NCI-H2196 (cell line): Measurements from ENCODE around the gene ELOF1.
A peak's percentile ranks its signal among the peaks of the same experiment; 100 is the strongest.
"Not testable (repeated sequence)": the region's sequence is repeated elsewhere in the genome, so short reads cannot be mapped to it uniquely, and the experiment has no call there.

Experiments
- DNase-seq: peaks from one replicate; lab custom pipeline; 2025; ENCODE audit not compliant: unreplicated experiment; lab: John Stamatoyannopoulos, UW

Gene ELOF1

DNA sequence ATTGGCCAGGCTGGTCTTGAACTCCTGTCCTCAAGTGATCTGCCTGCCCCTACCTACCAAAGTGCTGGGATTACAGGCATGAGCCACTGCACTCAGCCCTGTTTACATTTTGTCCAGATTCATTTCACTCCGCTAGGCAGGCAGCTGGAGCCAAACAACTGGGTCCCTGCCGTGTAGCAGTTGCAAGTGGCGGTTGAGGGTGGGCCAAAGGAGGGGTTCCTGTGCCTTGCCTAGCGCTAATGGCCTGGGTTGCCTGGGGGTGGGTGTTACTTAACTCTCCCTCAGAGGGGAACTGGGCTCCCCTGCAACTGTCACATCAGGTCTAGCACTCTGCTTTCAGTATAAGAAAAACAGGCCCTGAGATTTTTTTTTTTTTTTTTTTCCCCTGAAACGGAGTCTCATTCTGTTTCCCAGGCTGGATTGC is 11.0 kb upstream of the ELOF1 start:
- DNase-seq, result no peak

DNA sequence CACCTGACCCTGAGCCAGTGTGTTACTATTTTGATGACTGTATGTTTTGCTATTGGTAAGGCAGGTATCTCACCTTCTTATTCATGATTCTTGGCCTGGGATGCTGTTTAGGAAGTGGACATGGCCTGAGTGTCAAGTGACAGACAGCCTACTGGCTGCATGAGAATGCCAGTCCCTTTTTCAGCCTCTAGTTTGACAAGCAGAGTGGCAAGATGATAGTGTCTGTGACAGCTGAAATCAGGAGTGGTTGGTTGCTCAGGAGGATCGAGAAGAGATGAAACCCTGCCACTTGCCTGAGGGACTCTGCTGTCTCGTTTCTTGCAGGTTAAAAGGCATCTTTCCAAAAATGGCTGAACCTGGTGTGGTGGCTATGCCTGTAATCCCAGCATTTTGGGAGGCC is 7.1 kb upstream of the ELOF1 start:
- no peak for DNase-seq

DNA sequence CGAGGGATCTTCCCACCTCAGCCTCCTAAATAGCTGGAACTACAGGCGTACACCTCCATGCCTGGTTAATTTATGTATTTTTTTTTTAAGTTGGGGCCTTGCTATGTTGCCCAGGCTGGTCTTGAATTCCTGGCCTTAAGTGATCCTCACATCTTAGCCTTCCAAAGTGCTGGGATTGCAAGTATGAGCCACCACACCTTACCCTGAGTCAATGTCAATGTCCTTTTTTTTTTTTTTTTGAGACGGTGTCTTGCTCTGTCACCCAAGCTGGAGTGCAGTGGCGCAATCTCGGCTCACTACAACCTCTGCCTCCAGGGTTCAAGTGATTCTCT is 6.6 kb upstream of the ELOF1 start:
- not testable (repeated sequence) for DNase-seq

DNA sequence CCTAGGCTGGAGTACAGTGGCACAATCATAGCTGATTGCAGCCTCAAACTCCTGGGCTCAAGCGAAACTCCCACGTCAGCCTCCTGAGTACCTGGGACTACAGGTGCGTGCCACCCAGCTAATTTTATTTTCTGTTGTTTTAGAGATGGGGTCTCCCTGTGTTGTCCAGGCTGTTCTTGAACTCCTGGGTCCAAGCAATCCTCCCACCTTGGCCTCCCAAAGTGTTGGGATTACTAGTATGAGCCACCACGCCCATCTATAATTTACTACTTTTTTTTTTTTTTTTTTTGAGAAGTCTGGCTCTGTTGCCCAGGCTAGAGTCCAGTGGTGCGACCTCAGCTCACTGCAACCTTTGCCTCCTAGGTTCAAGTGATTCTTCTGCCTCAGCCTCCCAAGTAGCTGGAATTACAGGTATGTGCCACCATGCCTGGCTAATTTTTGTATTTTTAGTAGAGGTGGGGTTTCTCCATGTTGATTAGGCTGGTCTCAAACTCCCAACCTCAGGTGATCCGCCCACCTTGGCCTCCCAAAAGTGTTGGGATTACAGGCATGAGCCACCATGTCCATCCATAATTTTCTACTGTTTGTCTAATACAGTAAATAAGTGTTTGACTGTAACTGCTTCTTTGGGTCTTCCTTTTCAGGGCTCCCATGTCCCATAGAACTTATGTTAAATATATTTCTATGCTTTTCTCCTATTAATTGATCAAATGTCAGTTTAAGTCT is 5.2 kb upstream of the ELOF1 start:
- not testable (repeated sequence) for DNase-seq

DNA sequence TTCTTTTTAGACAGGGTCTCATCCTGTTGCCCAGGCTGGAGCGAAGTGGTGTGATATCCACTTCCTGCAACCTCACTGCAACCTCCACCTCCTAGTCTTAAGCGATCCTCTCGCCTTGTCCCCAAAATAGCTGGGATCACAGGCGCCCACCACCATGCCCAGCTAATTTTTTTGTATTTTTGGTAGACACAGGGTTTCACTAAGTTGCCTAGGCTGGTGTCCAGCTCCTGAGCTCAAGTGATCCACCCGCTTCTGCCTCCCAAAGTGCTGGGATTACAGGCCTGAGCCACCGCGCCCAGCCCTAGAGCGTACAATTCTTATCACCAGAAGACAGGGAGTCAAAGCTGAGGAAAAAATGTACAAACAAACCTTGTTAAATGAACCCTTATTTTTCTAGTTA is 4.5 kb upstream of the ELOF1 start:
- DNase-seq, result no peak

DNA sequence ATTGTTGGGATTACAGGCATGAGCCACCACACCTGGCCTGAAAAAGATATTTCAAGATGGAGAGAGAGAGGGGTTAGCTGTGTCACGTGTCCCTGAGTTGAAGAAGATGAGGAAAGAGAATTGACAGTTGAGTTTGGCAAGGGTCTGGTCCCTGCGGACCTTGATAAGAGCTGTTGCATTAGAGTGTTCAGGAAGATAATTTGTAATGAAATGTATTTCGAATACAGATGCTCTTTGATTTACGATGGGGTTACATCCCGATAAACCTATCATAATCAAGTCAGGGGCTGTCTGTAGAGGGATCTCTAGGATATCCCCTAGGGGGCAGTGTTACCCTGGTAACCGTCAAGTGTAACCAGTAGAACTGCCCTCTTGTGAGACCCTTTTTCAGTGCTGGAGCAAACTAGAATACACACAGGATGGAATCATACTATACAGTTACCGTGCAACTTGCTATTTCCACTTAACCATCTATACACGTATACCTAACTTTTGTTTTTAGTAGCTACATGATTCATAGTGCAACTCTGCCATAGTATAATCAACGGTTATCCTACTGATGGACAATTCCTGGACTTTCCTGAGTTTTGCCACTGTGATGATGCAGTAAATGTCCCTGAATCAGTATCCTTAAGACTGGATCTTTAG is 1.5 kb upstream of the ELOF1 start:
- DNase-seq, result peak; percentile 52

DNA sequence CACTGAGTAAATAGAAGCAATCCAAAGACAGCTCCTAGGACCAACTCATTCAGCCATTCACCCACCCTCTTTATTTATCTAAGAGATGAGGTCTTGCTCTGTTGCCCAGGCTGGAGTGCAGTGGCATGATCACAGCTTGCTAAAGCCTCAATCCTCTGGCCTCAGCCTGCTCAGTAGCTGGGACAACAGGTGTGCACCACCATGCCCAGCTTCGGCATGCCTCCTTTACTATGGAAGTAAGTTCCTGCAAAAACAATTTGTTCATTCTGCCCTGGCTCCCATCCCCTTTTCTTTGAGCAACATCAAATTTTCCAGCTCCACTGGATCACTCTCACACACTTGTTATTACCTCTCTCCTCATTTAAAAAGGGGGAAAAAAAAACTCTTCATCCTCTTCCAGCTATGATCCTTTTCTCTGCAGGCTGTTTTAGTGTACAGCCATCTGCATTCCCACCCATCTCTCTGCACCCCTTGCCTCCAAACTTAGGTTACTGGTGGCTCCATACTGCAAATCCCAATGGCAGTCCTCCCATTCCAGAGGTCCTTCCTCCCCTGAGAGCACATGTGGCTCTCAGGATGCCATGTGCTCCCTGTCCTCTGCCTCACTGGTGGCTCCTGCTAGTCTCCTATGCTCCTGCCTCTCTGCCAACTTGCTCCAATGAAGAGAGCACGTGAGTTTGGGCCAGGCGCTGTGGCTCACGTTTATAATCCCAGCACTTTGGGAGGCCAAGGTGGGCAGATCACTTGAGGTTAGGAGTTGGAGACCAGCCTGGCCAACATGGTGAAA is 2.2 kb downstream of the ELOF1 start:
- no peak for DNase-seq

DNA sequence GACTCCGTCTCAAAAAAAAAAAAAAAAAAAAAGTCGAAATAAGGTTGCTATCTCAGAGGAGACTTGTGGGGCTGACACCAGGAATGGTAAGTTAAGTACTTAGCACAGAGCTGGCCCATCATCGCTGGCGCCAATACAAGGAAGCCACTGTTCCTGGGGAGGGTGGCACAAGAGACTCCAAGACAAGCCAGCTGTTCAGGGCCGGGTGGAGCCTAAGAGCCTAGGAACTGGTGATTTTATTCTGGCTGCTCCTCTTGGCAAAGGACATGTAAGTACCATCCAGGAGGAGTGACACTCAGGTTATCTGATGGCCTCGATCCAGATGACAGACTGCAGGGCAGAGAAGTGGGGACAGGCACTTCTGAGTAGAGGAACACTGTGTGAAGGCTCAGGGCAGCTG is 3.8 kb downstream of the ELOF1 start:
- DNase-seq, result no peak

DNA sequence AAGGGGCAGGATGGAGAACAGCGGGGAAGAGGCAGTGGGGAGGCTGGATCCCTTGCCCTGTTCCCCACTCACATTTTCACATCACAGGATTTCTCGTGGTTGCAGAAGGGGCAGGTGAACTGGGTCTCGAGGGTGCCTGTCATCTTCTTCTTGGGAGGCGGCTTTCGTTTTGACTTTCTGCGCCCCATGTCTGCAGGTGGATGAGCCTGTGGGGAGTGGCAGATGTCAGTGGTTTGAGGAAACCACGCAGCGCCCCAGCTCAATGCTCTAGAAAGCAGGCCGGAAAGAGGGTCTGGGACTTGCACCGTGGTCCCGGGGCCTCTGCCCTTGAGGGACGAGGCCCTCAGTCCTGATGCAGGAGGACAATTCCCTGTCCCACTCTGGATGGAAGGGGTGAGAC is 4.9 kb downstream of the ELOF1 start:
- no peak for DNase-seq

DNA sequence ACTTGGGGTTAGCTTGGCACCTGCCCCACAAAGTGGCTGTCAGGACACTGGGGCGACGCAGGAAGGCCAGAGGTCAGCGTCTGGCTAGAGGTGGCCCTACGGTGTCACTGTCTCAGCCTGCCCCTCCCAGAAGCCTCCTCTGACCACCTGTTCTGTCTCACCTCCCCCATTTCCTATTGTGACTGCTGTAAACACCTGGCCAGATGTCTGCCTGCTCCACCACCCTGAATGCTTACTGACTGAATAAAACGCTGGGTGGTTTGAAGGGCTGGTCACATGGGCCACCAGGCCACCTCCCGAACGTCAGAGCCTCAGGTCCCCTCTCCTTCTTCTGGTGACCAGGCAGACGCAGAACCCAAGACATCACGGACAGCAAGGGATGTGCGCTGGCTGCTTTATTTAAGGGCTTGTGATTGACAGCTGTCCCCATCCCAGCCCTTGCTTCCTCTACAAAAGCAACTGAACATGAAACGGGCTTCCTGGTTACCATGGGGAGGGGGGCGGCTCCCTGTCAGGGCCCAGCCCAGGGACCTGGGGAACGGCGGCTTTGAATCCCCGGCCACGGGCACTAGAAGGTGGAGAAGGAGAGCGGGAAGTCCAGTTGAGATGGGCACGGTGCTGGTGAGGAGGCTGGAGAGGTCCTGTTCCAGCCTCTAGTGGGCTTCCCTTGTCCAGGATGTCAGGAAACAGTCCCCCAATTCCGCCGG is 6.2 kb downstream of the ELOF1 start:
- no peak for DNase-seq

DNA sequence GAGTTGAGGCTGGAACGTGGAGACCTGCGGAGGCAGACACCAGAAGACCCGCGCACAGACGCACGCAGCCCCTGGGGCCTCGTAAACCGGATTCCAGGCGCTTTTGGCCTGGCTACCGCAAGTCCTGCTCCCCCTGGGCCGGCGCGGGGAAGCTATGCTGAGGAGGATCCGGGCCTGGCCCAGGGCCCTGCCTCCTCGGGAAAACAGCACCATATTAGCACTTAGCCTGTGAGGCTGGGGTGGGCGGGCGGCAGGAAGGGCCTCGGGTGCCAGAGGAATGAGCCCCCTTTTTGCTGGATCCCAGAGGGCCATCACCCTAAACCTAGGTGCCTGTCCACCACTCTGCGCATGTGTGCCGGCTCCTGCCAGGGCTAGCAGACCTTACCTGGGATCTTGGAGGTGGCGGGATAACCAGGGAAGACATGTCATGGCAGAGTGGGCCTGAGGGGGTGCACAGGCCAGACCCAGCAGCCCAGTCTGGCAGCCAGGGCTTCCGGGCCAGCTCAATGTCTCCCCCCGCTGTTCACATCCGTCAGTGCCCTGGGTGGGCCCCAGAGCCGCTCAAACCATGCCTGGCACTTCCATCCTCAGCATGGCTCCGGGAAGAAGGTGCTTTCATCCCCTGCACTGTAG is 7.3 kb downstream of the ELOF1 start:
- DNase-seq, result no peak

DNA sequence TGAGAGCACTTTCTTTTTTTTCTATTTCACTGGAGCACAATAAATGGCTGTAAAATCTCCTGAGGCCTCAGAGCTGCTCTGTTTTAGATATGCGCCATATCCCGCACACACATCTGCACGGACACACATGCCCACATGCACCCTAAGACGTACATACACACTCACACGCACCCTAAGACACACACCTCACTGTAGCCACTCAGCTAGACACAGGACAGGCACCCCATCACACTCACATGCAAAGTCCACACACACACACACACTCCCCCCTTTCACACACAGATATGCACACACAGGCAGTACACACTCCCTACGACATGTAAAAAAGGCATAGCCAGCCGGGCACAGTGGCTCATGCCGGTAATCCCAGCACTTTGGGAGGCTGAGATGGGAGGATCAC is 8.8 kb downstream of the ELOF1 start:
- DNase-seq, result no peak

DNA sequence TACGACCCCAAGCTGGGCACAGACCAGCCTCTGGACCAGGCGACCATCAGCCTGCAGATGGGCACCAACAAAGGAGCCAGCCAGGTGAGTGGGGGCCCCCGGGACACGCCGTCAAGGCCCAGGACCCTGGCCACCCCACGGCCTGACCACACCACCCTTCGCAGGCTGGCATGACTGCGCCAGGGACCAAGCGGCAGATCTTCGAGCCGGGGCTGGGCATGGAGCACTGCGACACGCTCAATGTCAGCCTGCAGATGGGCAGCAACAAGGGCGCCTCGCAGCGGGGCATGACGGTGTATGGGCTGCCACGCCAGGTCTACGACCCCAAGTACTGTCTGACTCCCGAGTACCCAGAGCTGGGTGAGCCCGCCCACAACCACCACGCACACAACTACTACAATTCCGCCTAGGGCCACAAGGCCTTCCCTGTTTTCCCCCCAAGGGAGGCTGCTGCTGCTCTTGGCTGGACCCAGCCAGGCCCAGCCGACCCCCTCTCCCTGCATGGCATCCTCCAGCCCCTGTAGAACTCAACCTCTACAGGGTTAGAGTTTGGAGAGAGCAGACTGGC is 9.6 kb downstream of the ELOF1 start:
- DNase-seq, result no peak

DNA sequence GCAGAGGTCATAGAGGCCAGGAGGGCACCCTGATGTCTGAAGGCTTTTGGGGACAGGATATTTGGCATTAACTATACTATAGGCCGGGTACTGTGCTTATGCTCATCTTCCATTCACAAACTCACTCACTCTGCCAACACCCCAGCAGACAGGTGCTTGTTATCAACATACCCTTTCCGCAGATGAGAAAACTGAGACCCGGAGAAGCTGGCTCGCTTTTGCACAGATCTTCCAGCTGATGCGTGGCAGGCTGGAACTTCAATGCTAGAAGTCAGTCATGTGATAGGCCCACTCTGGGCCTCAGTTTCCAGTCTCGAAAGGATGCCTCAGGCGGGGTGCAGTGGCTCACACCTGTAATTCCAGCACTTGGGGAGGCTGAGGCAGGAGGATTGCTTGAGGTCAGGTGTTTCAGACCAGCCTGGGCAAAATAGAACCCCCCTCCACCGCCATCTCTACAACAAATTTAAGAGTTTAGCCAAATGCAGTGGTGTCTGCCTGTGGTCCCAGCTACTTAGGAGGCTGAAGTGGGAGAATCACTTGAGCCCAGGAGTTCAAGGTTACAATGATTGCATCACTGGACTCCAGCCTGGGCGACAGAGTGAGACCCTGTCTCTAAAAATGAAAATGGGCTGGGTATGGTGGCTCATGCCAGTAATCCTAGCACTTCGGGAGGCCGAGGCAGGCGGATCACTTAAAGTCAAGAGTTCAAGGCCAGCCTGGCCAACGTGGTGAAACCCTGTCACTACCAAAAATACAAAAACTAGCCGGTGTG is 10.9 kb downstream of the ELOF1 start:
- DNase-seq, result no peak

DNA sequence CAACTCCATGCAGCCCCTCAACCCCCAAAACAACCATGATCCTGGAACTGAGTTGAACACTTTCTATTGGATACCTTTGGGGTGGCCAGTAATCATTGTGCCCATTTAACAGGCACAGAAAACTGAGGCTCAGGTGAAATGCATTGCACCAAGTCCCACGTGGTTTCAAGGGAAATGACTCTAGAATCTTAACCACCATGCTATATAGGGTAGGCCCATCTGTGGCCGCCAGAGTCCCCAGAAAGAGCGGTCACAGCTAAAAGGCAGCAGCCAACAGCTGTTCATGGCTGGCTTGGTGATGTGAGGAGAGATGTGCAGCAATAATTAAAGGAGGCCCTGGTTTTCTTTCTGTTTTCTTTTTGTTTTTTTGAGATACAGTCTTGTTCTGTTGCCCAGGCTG is 17.8 kb downstream of the ELOF1 start:
- DNase-seq, result no peak

DNA sequence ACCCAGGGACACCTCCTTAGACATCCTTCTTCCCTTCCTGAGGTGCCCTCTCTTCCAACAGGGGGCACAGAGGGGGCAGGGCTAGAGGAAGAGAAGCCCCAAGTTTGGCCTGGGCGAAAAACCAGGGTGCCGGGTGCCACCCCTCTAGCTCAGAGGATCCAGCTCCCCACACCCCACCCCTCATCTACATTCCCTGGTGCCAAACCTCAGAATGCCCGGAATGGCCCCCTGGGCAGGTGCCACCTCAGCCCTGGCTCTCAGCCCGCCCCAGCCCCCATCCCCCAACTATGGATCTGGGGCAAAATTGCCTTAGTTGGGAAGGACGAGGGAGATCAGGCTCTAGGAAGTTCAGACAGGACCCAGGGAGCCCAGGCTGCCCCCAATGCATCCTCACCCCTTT is 18.4 kb downstream of the ELOF1 start:
- no peak for DNase-seq

DNA sequence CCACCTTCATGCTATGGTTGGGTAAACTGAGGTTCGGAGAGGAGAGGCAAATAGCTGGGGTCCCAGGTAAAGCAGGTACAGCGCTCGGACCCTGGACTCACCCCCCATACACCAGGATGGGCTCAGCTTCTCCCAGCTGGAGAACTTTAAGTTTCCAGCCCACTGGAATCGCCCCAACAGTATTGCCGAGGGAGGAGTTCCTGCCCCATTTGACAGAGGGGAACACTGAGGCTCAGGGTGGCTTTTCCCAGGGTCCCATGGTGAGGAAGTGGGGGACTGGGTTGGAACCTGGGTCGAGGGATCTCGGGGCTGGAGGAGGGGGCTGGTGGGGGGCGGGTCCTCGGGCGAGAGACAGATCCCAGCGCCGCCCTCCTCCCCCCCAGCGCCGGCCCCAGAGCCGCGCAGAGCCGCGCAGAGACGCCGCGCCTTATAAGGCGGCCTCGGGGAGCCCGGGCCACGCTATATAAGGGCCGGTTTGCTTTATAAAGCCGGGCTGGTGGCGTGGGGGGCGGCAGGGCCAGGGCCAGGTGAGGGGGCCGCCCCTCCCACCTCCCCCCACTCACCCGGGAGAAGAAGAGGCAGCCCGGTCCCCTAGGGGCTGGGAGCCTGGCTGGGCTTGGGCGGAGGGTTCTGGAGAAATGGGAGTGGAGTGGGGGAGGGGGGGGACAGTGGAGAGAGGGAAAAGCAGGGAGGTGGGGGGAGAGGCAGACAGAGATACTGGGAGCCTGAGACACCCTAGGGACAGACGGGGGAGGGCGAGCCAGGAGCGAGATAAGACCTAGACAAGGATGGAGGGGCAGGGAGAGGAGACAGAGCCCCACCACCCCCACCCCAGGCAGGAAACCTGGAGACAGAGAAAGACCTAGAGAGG is 19.3 kb downstream of the ELOF1 start:
- no peak for DNase-seq

DNA sequence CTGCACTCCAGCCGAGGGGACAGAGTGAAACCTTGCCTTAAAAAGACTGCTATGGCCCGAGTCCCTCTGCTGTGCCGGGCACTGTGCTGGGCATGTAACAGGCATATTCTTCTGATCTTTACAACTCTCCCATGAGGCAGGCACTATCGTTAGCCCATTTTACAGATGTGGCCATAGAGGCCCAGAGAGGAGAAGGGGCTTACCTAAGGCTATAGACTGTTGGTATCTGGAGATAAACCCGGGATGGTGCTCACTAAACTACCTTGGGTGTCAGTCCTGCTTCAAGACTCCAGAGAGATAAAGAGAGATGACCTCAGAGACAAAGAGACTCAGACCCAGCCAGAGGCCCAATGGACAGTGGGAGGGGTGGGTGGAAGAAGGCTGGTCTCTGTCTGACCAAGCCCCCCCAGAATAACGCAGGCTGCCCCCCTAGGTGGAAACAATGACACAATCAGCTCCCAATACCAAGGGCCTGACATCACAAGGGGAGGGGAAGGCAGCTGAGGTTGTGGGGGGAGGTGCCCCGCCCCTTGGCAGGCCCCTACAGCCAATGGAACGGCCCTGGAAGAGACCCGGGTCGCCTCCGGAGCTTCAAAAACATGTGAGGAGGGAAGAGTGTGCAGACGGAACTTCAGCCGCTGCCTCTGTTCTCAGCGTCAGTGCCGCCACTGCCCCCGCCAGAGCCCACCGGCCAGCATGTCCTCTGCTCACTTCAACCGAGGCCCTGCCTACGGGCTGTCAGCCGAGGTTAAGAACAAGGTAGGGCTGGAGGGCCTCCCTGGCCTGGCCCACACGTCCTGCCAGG is 20.6 kb downstream of the ELOF1 start, which contains the start of gene CNN1:
TSS of gene CNN1 (plus strand) at position 620 of the 805 bp plus-strand sequence. CDS start at position 697, 77 bp downstream.
- no peak for DNase-seq
